Neural progenitor cell (in vitro differentiated cells): ENCODE measurements around the gene MED12L. TPM values are rescaled to one million over a fixed set of nuclear protein-coding genes. Genes with fewer than 3 reads are reported as not detected.

ENCODE experiments used
- DNase-seq: peaks from one replicate; pipeline ENCODE4 v3.0.0-alpha.2; 2016; ENCODE audit warnings: low spot score
- H2AFZ ChIP-seq: fragments of 200-600 bp; sonication (generic); replicated peaks from 2 replicates; pipeline ENCODE4 v1.6.1; 2016; ENCODE audit warnings: antibody characterized with exemption
- H3F3A ChIP-seq: fragments of 200-600 bp; sonication (generic); 2 replicates; pipeline ENCODE4 v1.6.1; 2016; ENCODE audit warnings: antibody characterized with exemption, low read depth
- H3K27ac ChIP-seq: fragments of 200-600 bp; sonication (generic); 2 replicates; pipeline ENCODE4 v1.5.1; 2016; ENCODE audit warnings: mild to moderate bottlenecking
- H3K27me3 ChIP-seq: fragments of 200-600 bp; sonication (generic); 2 replicates; pipeline ENCODE4 v1.6.1; 2016; ENCODE audit warnings: mild to moderate bottlenecking, moderate library complexity
- H3K36me3 ChIP-seq: fragments of 200-600 bp; sonication (generic); 2 replicates; pipeline ENCODE4 v1.5.1; 2016
- H3K4me1 ChIP-seq: fragments of 200-600 bp; sonication (generic); 2 replicates; pipeline ENCODE4 v1.6.1; 2016; ENCODE audit warnings: mixed run types
- H3K4me2 ChIP-seq: fragments of 200-600 bp; sonication (generic); 2 replicates; pipeline ENCODE4 v1.6.1; 2016
- H3K4me3 ChIP-seq: fragments of 200-600 bp; sonication (generic); 2 replicates; pipeline ENCODE4 v1.5.1; 2016
- H3K79me2 ChIP-seq: fragments of 200-600 bp; sonication (generic); 2 replicates; pipeline ENCODE4 v1.6.1; 2016; ENCODE audit warnings: low read depth
- H3K9ac ChIP-seq: fragments of 200-600 bp; sonication (generic); 2 replicates; pipeline ENCODE4 v1.6.1; 2016
- H3K9me3 ChIP-seq: fragments of 200-600 bp; sonication (generic); 2 replicates; pipeline ENCODE4 v1.5.1; 2016; ENCODE audit warnings: low read depth
- H4K20me1 ChIP-seq: fragments of 200-600 bp; sonication (generic); 2 replicates; pipeline ENCODE4 v1.6.1; 2016; ENCODE audit warnings: low read depth
- H3K27ac Mint-ChIP-seq: 3 replicates; pipeline ENCODE4 v1.8.0; 2021; ENCODE audit warnings: mixed read lengths
- H3K27me3 Mint-ChIP-seq: 2 replicates; pipeline ENCODE4 v1.8.0; 2022; ENCODE audit warnings: low read depth, mild to moderate bottlenecking, inconsistent platforms, moderate library complexity, mixed read lengths; ENCODE audit not compliant: insufficient read depth
- H3K36me3 Mint-ChIP-seq: 3 replicates; pipeline ENCODE4 v1.8.0; 2021; ENCODE audit warnings: mixed read lengths
- H3K4me1 Mint-ChIP-seq: 3 replicates; pipeline ENCODE4 v1.8.0; 2021; ENCODE audit warnings: mixed read lengths
- H3K4me3 Mint-ChIP-seq: 3 replicates; pipeline ENCODE4 v1.8.0; 2021; ENCODE audit warnings: mild to moderate bottlenecking, moderate library complexity, mixed read lengths
- H3K9me3 Mint-ChIP-seq: 3 replicates; pipeline ENCODE4 v1.8.0; 2020; ENCODE audit warnings: mixed read lengths
- EZH2 ChIP-seq: fragments of 200-600 bp; sonication (generic); IDR thresholded peaks from 2 replicates; pipeline ENCODE4 v1.6.1; 2017; ENCODE audit warnings: antibody characterized with exemption, mild to moderate bottlenecking, moderate library complexity
- EZH2phosphoT487 ChIP-seq: fragments of 200-600 bp; sonication (generic); IDR thresholded peaks from 2 replicates; pipeline ENCODE4 v1.6.1; 2017; ENCODE audit warnings: antibody characterized with exemption
- total RNA-seq: library from RNA; depleted of rRNA; stranded (reverse); fragments of >200 nt; gene quantifications from 2 replicates; pipeline ENCODE4 v1.2.3, GENCODE V29; 2015; ENCODE audit warnings: low replicate concordance
- TF ChIP-seq, protein P1 (sequence below): fragments of 200-600 bp; sonication (generic); IDR thresholded peaks from 2 replicates; pipeline ENCODE4 v1.5.1; 2017; ENCODE audit warnings: antibody characterized with exemption, mild to moderate bottlenecking

The MED12L gene
- total RNA-seq, 1 donor from 2014 or later: 16.5 TPM

DNA sequence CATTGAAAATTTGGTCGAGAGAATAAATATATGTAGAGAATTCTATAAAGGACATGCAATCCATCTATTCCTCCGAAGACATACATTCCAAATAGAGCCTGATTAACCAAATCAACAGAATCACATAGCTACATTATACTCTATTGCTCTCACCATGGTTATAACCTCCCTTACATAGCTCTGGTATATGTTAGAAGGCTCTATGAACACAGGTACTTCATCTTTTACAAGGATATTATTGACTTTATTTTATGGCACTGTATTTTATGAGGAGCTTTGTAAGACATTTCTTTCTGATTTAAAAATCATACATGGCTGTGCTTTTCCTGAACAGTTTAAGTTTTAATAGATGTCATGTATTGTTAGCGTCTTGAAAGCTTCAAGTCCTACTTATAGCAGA, 370.6 kb downstream of the MED12L start:
- no peak for TF ChIP-seq EZH2phosphoT487
- no peak for TF ChIP-seq EZH2
- TF ChIP-seq, protein P1, sequence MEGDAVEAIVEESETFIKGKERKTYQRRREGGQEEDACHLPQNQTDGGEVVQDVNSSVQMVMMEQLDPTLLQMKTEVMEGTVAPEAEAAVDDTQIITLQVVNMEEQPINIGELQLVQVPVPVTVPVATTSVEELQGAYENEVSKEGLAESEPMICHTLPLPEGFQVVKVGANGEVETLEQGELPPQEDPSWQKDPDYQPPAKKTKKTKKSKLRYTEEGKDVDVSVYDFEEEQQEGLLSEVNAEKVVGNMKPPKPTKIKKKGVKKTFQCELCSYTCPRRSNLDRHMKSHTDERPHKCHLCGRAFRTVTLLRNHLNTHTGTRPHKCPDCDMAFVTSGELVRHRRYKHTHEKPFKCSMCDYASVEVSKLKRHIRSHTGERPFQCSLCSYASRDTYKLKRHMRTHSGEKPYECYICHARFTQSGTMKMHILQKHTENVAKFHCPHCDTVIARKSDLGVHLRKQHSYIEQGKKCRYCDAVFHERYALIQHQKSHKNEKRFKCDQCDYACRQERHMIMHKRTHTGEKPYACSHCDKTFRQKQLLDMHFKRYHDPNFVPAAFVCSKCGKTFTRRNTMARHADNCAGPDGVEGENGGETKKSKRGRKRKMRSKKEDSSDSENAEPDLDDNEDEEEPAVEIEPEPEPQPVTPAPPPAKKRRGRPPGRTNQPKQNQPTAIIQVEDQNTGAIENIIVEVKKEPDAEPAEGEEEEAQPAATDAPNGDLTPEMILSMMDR: no peak
- H4K20me1 ChIP-seq: no peaks in the 10 kb centered on the region
- no peak overlapping the region for H3K27ac Mint-ChIP-seq
- no peak overlapping the region for H3K9ac ChIP-seq
- no peaks in the 10 kb centered on the region for H3K36me3 Mint-ChIP-seq
- no peaks in the 10 kb centered on the region for H3K79me2 ChIP-seq
- no peak overlapping the region for H3K27ac ChIP-seq
- no peaks in the 10 kb centered on the region for H3K4me1 ChIP-seq
- no peaks in the 10 kb centered on the region for H3F3A ChIP-seq
- peaks cover 3% of the 10 kb centered on the region for H3K27me3 Mint-ChIP-seq
- peaks cover 13% of the 10 kb centered on the region for H3K27me3 ChIP-seq
- peaks cover 2% of the 10 kb centered on the region for H3K4me1 Mint-ChIP-seq
- no peaks in the 10 kb centered on the region for H3K36me3 ChIP-seq
- no peak overlapping the region for H3K4me2 ChIP-seq
- H2AFZ ChIP-seq: no peak overlapping the region
- H3K4me3 ChIP-seq: no peak overlapping the region
- H3K9me3 Mint-ChIP-seq: no peaks in the 10 kb centered on the region
- H3K9me3 ChIP-seq: no peaks in the 10 kb centered on the region
- no peak overlapping the region for H3K4me3 Mint-ChIP-seq
- DNase-seq: no peak

DNA sequence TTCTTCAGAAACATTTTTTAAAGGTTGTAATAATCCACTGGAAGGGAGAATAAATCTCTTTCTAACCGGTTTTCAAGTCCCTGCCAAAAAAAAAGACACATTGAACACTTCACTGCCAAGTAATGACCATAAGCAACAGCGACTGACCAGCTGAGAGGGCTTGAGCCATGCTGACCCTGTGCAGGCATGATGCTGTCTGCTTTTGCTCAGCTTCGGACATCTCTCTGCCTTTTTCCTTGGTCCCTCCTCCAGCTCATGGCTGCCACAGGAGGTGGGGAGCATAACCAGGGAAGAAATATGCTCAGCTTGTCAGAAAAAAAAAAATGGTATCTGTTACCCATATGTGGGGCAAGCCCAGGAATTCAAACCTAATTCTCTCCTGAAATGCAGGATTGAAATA, 373.9 kb downstream of the MED12L start:
- H3K27me3 Mint-ChIP-seq: peaks cover 3% of the 10 kb centered on the region
- Histone ChIP-seq H3K36me3 (no peaks in the 10 kb centered on the region), H3K4me2 (no peak overlapping the region)

DNA sequence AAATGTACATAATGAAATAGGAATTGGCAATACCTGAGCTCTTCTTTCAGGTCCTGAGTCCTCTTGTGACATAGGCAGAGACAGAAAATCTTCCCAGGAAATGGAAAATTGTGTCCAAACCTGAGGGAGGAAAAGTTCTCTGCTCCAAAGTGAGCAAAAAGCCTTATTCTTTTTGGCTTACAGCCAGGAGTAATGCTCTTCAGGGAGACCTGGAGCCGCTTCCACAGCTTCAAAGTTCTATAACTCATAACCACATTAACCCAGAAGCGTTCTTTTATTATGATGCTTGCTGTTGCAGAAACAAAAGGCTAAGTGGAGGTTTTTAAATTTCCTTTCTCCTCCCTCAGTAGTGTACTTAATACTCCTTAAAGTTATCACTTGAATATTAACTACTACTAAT, 374.8 kb downstream of the MED12L start:
- Mint-ChIP-seq H3K27me3 (peaks cover 3% of the 10 kb centered on the region), H3K36me3 (no peaks in the 10 kb centered on the region), H3K4me1 (peaks cover 2% of the 10 kb centered on the region), H3K9me3 (no peaks in the 10 kb centered on the region), H3K4me3 (peak overlapping the region; percentile 83), H3K27ac (no peak overlapping the region)
- TF ChIP-seq, protein P1: no peak
- TF ChIP-seq EZH2phosphoT487 (no peak), EZH2 (no peak)
- H3K4me3 ChIP-seq: peak overlapping the region; percentile 58
- H3K9ac ChIP-seq: no peak overlapping the region
- no peaks in the 10 kb centered on the region for H3F3A ChIP-seq
- peak overlapping the region; percentile 91 for H2AFZ ChIP-seq
- no peaks in the 10 kb centered on the region for H3K79me2 ChIP-seq
- peak overlapping the region; percentile 88 for H3K4me2 ChIP-seq
- no peaks in the 10 kb centered on the region for H3K36me3 ChIP-seq
- no peak for DNase-seq
- no peaks in the 10 kb centered on the region for H4K20me1 ChIP-seq
- H3K9me3 ChIP-seq: no peaks in the 10 kb centered on the region
- H3K27me3 ChIP-seq: peaks cover 26% of the 10 kb centered on the region
- H3K27ac ChIP-seq: no peak overlapping the region
- no peaks in the 10 kb centered on the region for H3K4me1 ChIP-seq

More for the DNA sequence above, 373.9 kb downstream of the MED12L start:
- Mint-ChIP-seq H3K4me3 (no peak overlapping the region), H3K36me3 (no peaks in the 10 kb centered on the region), H3K4me1 (peaks cover 2% of the 10 kb centered on the region), H3K9me3 (no peaks in the 10 kb centered on the region), H3K27ac (no peak overlapping the region)
- Histone ChIP-seq H2AFZ (no peak overlapping the region), H4K20me1 (no peaks in the 10 kb centered on the region), H3K4me1 (no peaks in the 10 kb centered on the region), H3F3A (no peaks in the 10 kb centered on the region), H3K27me3 (peaks cover 26% of the 10 kb centered on the region), H3K79me2 (no peaks in the 10 kb centered on the region), H3K9ac (no peak overlapping the region), H3K4me3 (no peak overlapping the region), H3K9me3 (no peaks in the 10 kb centered on the region), H3K27ac (no peak overlapping the region)
- DNase-seq: no peak
- TF ChIP-seq EZH2 (no peak), EZH2phosphoT487 (no peak)
- TF ChIP-seq, protein P1: no peak
